Natural killer cell treated with Interleukin-12 subunit alpha and Interleukin-12 subunit beta and Interleukin-15 and Interleukin-18, amount 100 ng/mL, for 72 hours (primary cell): ENCODE data around the gene CDH13. TPM values are rescaled to one million over a fixed set of nuclear protein-coding genes. Genes with fewer than 3 reads are reported as not detected.

ENCODE experiments used
- ATAC-seq, 2 donors: fragments of 150-1000 bp; cut with Tn5 transposase in 1 of 2; sonication (Bioruptor Pico), chemical (Tn5 transposase) in 1 of 2; 2 replicates each; pipeline ENCODE4 v1.10.0; 2021
- DNase-seq: peaks from one replicate; pipeline ENCODE4 v3.0.0; 2022; ENCODE audit warnings: low spot score
- H3K27ac Mint-ChIP-seq, 2 donors: 1 replicate in 1 of 2; 2 replicates in 1 of 2; pipeline ENCODE4 v1.8.0; 2022; ENCODE audit warnings: mixed read lengths in 2 of 2, mild to moderate bottlenecking in 1 of 2, moderate library complexity in 1 of 2
- H3K27me3 Mint-ChIP-seq, 2 donors: 1 replicate in 1 of 2; 2 replicates in 1 of 2; pipeline ENCODE4 v1.8.0; 2022; ENCODE audit warnings: mixed read lengths in 2 of 2
- H3K36me3 Mint-ChIP-seq: one replicate; pipeline ENCODE4 v1.8.0; 2022; ENCODE audit warnings: mixed read lengths
- H3K4me1 Mint-ChIP-seq, 2 donors: 1 replicate in 1 of 2; 2 replicates in 1 of 2; pipeline ENCODE4 v1.8.0; 2022; ENCODE audit warnings: low read depth in 2 of 2, mixed read lengths in 2 of 2, mild to moderate bottlenecking in 1 of 2
- H3K4me3 Mint-ChIP-seq: one replicate; pipeline ENCODE4 v1.8.0; 2022; ENCODE audit warnings: mixed read lengths
- H3K9me3 Mint-ChIP-seq: 2 replicates; pipeline ENCODE4 v1.8.0; 2022; ENCODE audit warnings: mixed read lengths
- total RNA-seq, 2 donors: library from RNA; stranded (reverse); gene quantifications; one replicate each; pipeline ENCODE4 v1.2.3, GENCODE V29; 2022

The CDH13 gene
- total RNA-seq, 2 donors from 2014 or later: not detected

- Mint-ChIP-seq H3K9me3 (no peaks in the 10 kb centered on the region), H3K4me3 (no peak overlapping the region), H3K27ac (peak overlapping the region in 1 of 2 donors; percentile 1), H3K27me3 (peaks cover 25 to 32% of the 10 kb centered on the region in 2 donors), H3K4me1 (peaks cover 5 to 14% of the 10 kb centered on the region in 2 donors), H3K36me3 (no peaks in the 10 kb centered on the region)
- DNase-seq (no peak), ATAC-seq (no peak)
These were observed 74.7 kb downstream of the CDH13 start for GRCh38 chr16:82701442-82701955.

GRCh38 chr16:82703161-82703560 lies 76.4 kb downstream of the CDH13 start:
- Mint-ChIP-seq H3K9me3 (no peaks in the 10 kb centered on the region), H3K36me3 (no peaks in the 10 kb centered on the region), H3K27me3 (peaks cover 29 to 39% of the 10 kb centered on the region in 2 donors), H3K4me3 (no peak overlapping the region), H3K4me1 (peaks cover 5 to 14% of the 10 kb centered on the region in 2 donors), H3K27ac (no peak overlapping the region)
- ATAC-seq (no peak), DNase-seq (no peak)

GRCh38 chr16:82703871-82704768 lies 77.4 kb downstream of the CDH13 start:
- Mint-ChIP-seq H3K27me3 (peaks cover 25 to 39% of the 10 kb centered on the region in 2 donors), H3K27ac (no peak overlapping the region), H3K9me3 (no peaks in the 10 kb centered on the region), H3K36me3 (no peaks in the 10 kb centered on the region), H3K4me3 (no peak overlapping the region), H3K4me1 (peaks cover 5 to 14% of the 10 kb centered on the region in 2 donors)
- DNase-seq (no peak), ATAC-seq (no peak)

- no peak overlapping the region for H3K4me3 Mint-ChIP-seq
- H3K27ac Mint-ChIP-seq: no peak overlapping the region
- DNase-seq (no peak), ATAC-seq (no peak)
- H3K9me3 Mint-ChIP-seq: no peaks in the 10 kb centered on the region
- no peaks in the 10 kb centered on the region for H3K4me1 Mint-ChIP-seq
- H3K36me3 Mint-ChIP-seq: no peaks in the 10 kb centered on the region
- peaks cover 17 to 25% of the 10 kb centered on the region in 2 donors for H3K27me3 Mint-ChIP-seq
These were observed 83.2 kb downstream of the CDH13 start for GRCh38 chr16:82709987-82710386.

GRCh38 chr16:82713778-82714177 lies 87.0 kb downstream of the CDH13 start:
- DNase-seq: no peak
- ATAC-seq: no peak
- peaks cover 6% of the 10 kb centered on the region for H3K36me3 Mint-ChIP-seq
- no peaks in the 10 kb centered on the region for H3K9me3 Mint-ChIP-seq
- H3K27me3 Mint-ChIP-seq: peaks cover 12 to 13% of the 10 kb centered on the region in 2 donors
- H3K27ac Mint-ChIP-seq: no peak overlapping the region
- H3K4me1 Mint-ChIP-seq: peaks cover 5 to 6% of the 10 kb centered on the region in 2 donors
- no peak overlapping the region for H3K4me3 Mint-ChIP-seq

GRCh38 chr16:82715160-82715559 lies 88.4 kb downstream of the CDH13 start:
- peaks cover 5 to 6% of the 10 kb centered on the region in 2 donors for H3K4me1 Mint-ChIP-seq
- peaks cover 6% of the 10 kb centered on the region for H3K36me3 Mint-ChIP-seq
- peaks cover 12 to 13% of the 10 kb centered on the region in 2 donors for H3K27me3 Mint-ChIP-seq
- H3K9me3 Mint-ChIP-seq: no peaks in the 10 kb centered on the region
- H3K4me3 Mint-ChIP-seq: no peak overlapping the region
- H3K27ac Mint-ChIP-seq: no peak overlapping the region
- ATAC-seq (no peak), DNase-seq (no peak)

GRCh38 chr16:82715833-82716232 lies 89.1 kb downstream of the CDH13 start:
- no peak for DNase-seq
- no peak overlapping the region for H3K27ac Mint-ChIP-seq
- no peak for ATAC-seq
- peaks cover 12 to 15% of the 10 kb centered on the region in 2 donors for H3K27me3 Mint-ChIP-seq
- H3K36me3 Mint-ChIP-seq: peaks cover 6% of the 10 kb centered on the region
- H3K4me1 Mint-ChIP-seq: peaks cover 5 to 6% of the 10 kb centered on the region in 2 donors
- H3K4me3 Mint-ChIP-seq: no peak overlapping the region
- H3K9me3 Mint-ChIP-seq: no peaks in the 10 kb centered on the region

GRCh38 chr16:82716361-82716855 lies 89.6 kb downstream of the CDH13 start:
- Mint-ChIP-seq H3K27ac (no peak overlapping the region), H3K27me3 (peaks cover 16 to 21% of the 10 kb centered on the region in 2 donors), H3K4me3 (no peak overlapping the region), H3K4me1 (peaks cover 5 to 6% of the 10 kb centered on the region in 2 donors), H3K36me3 (peaks cover 6% of the 10 kb centered on the region), H3K9me3 (no peaks in the 10 kb centered on the region)
- ATAC-seq (no peak), DNase-seq (no peak)

GRCh38 chr16:82720414-82720813 lies 93.6 kb downstream of the CDH13 start:
- Mint-ChIP-seq H3K36me3 (peaks cover 6% of the 10 kb centered on the region), H3K4me1 (peaks cover 5 to 6% of the 10 kb centered on the region in 2 donors), H3K27me3 (peaks cover 13 to 18% of the 10 kb centered on the region in 2 donors), H3K9me3 (no peaks in the 10 kb centered on the region), H3K27ac (no peak overlapping the region), H3K4me3 (no peak overlapping the region)
- no peak for ATAC-seq
- no peak for DNase-seq

GRCh38 chr16:82726306-82726705 lies 99.5 kb downstream of the CDH13 start:
- ATAC-seq (no peak), DNase-seq (no peak)
- Mint-ChIP-seq H3K4me3 (no peak overlapping the region), H3K36me3 (peaks cover 7% of the 10 kb centered on the region), H3K9me3 (peaks cover 3% of the 10 kb centered on the region), H3K27ac (no peak overlapping the region), H3K27me3 (peaks cover 4 to 11% of the 10 kb centered on the region in 2 donors), H3K4me1 (peaks cover 0 to 7% of the 10 kb centered on the region in 2 donors)

GRCh38 chr16:82728901-82729300 lies 102.1 kb downstream of the CDH13 start:
- Mint-ChIP-seq H3K4me3 (peak overlapping the region; percentile 10), H3K4me1 (peaks cover 0 to 7% of the 10 kb centered on the region in 2 donors), H3K27ac (peak overlapping the region in 1 of 2 donors; percentile 1), H3K27me3 (peaks cover 0 to 13% of the 10 kb centered on the region in 2 donors), H3K36me3 (peaks cover 7% of the 10 kb centered on the region), H3K9me3 (peaks cover 3% of the 10 kb centered on the region)
- DNase-seq: no peak
- no peak for ATAC-seq

GRCh38 chr16:82730901-82731300 lies 104.1 kb downstream of the CDH13 start:
- peaks cover 3% of the 10 kb centered on the region for H3K9me3 Mint-ChIP-seq
- no peak overlapping the region for H3K4me3 Mint-ChIP-seq
- peaks cover 7% of the 10 kb centered on the region for H3K36me3 Mint-ChIP-seq
- peaks cover 0 to 14% of the 10 kb centered on the region in 2 donors for H3K27me3 Mint-ChIP-seq
- ATAC-seq: no peak
- no peak overlapping the region for H3K27ac Mint-ChIP-seq
- peaks cover 0 to 7% of the 10 kb centered on the region in 2 donors for H3K4me1 Mint-ChIP-seq
- DNase-seq: no peak

GRCh38 chr16:82732461-82732860 lies 105.7 kb downstream of the CDH13 start:
- H3K4me1 Mint-ChIP-seq: peaks cover 0 to 7% of the 10 kb centered on the region in 2 donors
- peaks cover 7% of the 10 kb centered on the region for H3K36me3 Mint-ChIP-seq
- H3K27me3 Mint-ChIP-seq: peaks cover 11 to 22% of the 10 kb centered on the region in 2 donors
- no peak overlapping the region for H3K4me3 Mint-ChIP-seq
- no peak for DNase-seq
- ATAC-seq: no peak
- H3K27ac Mint-ChIP-seq: no peak overlapping the region
- H3K9me3 Mint-ChIP-seq: peaks cover 3% of the 10 kb centered on the region

- peaks cover 2% of the 10 kb centered on the region for H3K36me3 Mint-ChIP-seq
- H3K4me3 Mint-ChIP-seq: no peak overlapping the region
- no peaks in the 10 kb centered on the region for H3K4me1 Mint-ChIP-seq
- H3K27ac Mint-ChIP-seq: no peak overlapping the region
- no peaks in the 10 kb centered on the region for H3K9me3 Mint-ChIP-seq
- DNase-seq (no peak), ATAC-seq (peak in 1 of 2 donors; percentile 56)
- peaks cover 26 to 29% of the 10 kb centered on the region in 2 donors for H3K27me3 Mint-ChIP-seq
These were observed 108.4 kb downstream of the CDH13 start for GRCh38 chr16:82735186-82735585.
